HG03442 (cell line): ENCODE results near the gene ATOX1.
"Not testable (repeated sequence)": the region's sequence is repeated elsewhere in the genome, so short reads cannot be mapped to it uniquely, and the experiment has no call there.

Source experiments
- ATAC-seq: cut with Tn5 transposase; IDR thresholded peaks from one replicate; pipeline ENCODE4 v1.9.1; 2021; ENCODE audit warnings: mild to moderate bottlenecking, moderate library complexity; ENCODE audit not compliant: unreplicated experiment

ATOX1 gene

GRCh38 chr5:151699071-151699901, 59.1 kb downstream of the ATOX1 start:
- no peak for ATAC-seq

DNA sequence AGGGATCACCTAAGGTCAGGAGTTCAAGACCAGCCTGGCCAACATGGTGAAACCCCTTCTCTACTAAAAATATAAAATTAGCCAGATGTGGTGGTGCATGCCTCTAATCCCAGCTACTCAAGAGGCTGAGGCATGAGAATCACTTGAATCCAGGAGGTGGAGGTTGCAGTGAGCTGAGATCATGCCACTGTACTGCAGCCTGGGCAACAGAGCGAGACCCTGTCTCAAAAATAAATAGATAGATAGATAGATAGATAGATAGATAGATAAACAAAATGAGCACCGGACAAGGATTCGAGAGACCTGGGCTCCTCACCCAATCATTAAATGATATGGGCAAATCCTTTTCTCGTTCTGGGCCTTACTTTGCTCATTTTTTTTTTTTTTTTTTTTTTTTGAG, 60.4 kb downstream of the ATOX1 start:
- ATAC-seq: not testable (repeated sequence)

DNA sequence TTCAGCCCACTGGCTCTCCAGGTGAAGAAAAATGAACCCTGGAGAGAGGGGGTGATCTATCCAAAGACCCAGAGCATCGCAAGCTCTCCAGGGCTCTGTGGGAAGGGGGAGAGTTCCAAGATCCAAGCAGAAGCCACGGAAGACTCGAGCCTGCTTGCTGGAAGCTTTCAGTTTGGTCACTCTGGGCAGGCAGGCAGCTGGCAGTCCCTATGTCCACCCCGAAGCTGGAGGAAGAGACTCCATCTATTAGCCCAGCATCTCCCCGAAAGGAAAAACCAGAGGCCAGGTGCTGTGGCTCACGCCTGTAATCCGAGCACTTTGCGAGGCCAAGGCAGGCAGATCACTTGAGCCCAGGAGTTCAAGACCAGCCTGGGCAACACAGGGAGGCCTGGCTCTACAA, 61.0 kb downstream of the ATOX1 start:
- no peak for ATAC-seq

DNA sequence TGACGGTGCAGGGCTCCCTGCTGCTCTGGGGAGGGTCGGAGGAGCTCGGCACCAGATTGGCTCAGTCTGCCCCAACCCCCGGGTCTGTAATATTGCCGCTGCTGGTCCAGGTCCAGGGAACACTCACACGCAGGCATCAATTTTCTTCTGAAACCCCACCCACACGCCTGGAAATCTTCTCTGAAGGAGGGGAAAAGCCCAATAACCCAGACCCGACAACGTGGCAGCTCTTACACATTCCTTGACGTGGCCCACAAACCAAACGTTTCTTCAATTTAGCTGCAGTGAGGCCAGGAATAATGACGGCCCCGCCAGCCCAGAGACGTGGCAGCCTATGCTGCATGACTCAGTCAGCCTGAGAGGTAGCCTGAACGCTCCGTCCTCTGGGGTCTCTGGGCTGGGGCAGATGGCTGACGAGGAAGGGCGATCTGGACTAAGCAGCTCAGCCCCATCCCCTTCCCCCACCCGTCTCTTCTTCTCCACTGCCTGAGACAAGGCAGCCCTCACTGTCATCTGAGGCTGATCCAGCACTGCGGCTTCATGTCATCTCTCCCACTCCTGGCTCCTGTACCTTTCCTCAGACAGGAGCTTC, 61.9 kb downstream of the ATOX1 start:
- ATAC-seq: no peak

DNA sequence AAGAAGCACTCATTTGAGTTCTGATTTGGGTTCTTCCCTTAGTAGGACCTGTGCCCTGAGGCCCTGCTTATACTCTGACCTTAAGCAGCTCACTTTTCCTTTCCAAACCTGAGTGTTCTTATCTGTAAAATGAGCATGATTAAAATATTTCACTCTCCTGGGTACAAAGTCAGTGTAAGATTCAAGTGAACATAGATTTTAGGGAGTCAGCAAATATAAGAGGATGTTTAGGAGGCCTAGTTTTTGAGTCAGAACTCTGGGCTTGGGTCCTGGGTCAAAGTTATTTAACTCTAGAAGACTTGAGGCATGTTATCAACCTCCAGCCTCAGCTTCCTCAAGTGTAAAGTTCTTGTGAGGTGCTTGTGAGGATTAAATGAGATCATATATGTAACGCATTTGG, 63.0 kb downstream of the ATOX1 start:
- ATAC-seq: no peak

DNA sequence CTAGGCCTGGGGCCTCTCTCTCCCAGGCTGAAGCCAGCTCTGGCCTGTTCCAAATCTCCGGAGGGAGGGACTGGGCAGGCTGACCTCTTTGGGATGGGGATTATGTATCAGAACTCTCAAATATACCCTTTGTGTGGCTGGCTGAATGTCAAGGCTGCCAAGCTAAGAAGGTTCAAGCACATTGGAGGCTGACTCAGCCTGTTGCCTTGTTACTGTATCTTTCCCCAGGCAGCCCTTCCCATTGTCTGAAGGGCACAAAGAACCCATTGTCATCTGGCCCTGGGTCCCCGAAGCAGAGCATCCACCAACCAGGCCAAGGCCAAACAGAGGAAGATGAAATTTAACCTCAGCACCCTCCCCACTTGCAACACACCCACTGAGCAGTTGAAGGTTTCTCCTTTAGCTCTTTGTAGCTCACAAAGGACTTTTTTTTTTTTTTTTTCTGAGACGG, 64.4 kb downstream of the ATOX1 start:
- ATAC-seq: no peak
